ENCODE data around the gene REV1. TPM values are rescaled to one million over a fixed set of nuclear protein-coding genes. Genes with fewer than 3 reads are reported as not detected.

REV1 gene
- total RNA-seq, 1 experiment from 2014 or later, result 39.6 TPM

DNA sequence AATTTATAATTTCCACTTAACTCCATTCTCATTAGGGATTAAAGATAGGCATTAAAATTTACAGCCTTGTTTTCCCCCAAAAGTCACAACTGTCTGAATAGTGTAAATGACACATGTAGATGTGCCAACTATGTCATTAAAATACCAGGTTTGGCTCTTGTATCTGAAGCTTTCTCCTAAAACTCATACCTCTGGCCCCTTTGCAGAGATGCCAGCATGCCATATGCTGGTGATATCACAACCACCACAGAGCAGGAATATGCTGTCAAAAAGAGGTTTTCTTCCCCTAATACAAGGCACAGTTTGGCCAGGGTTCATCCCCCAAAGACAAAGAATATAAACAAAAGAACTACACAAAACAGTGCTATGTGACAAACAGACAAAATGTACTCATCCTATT, 65.4 kb downstream of the REV1 start:
- Mint-ChIP-seq H3K27me3 (ENCODE audit: insufficient read depth, unreplicated experiment) (no peaks in the 10 kb centered on the region), H3K36me3 (ENCODE audit: insufficient read depth, unreplicated experiment) (peaks cover 43% of the 10 kb centered on the region), H3K27ac (ENCODE audit: unreplicated experiment) (no peak overlapping the region), H3K9me3 (ENCODE audit: unreplicated experiment) (no peaks in the 10 kb centered on the region), H3K4me1 (ENCODE audit: low read depth, unreplicated experiment) (peaks cover 9% of the 10 kb centered on the region), H3K4me3 (ENCODE audit: unreplicated experiment) (no peak overlapping the region)
- H3K9me3 ChIP-seq, result no peaks in the 10 kb centered on the region
- H3K27me3 ChIP-seq (replicated peaks; ENCODE audit: control insufficient read depth, insufficient read depth, low read length), result no peaks in the 10 kb centered on the region
- H3K4me1 ChIP-seq, result no peaks in the 10 kb centered on the region
- peaks cover 5% of the 10 kb centered on the region; the same call in 1 of the 2 replicates for H3K36me3 ChIP-seq (ENCODE audit: control insufficient read depth, insufficient read depth, low read length)
- H3K4me3 ChIP-seq (ENCODE audit: low read depth, low read length), result no peak overlapping the region
- CTCF ChIA-PET, result no interaction called here
- no TSS peak for BruUV-seq (replicated peaks)
- intact Hi-C loops (cut with micrococcal nuclease; ENCODE audit: unreplicated experiment), result no loop called here
- TF ChIP-seq, protein P1, sequence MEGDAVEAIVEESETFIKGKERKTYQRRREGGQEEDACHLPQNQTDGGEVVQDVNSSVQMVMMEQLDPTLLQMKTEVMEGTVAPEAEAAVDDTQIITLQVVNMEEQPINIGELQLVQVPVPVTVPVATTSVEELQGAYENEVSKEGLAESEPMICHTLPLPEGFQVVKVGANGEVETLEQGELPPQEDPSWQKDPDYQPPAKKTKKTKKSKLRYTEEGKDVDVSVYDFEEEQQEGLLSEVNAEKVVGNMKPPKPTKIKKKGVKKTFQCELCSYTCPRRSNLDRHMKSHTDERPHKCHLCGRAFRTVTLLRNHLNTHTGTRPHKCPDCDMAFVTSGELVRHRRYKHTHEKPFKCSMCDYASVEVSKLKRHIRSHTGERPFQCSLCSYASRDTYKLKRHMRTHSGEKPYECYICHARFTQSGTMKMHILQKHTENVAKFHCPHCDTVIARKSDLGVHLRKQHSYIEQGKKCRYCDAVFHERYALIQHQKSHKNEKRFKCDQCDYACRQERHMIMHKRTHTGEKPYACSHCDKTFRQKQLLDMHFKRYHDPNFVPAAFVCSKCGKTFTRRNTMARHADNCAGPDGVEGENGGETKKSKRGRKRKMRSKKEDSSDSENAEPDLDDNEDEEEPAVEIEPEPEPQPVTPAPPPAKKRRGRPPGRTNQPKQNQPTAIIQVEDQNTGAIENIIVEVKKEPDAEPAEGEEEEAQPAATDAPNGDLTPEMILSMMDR (IDR thresholded peaks at IDR 0.05; ENCODE audit: insufficient read depth in 1 of 2, low read depth in 1 of 2, low read length in 1 of 2, severe bottlenecking in 1 of 2, unreplicated experiment in 1 of 2), result no peak
- POLR2A ChIA-PET, result no interaction called here
- no peak for DNase-seq

DNA sequence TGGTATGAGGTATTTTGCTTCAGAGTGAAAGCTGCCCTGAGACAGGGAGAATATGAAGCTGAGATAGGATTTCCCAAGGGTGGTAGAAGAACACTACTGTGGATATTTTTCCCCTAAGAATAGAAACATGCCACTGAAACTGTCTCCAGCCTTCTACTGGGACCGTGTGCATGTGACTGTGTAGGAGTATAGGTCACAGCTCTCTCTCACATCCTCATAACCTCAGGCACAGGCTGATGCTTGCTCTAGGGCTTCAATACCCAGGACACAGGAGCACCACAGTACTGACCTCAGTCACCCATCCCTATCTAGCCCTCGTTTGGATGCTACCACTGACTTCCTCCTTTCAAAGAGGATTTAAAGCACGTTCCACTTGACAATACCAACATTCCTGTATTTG, 67.2 kb downstream of the REV1 start:
- peaks cover 9% of the 10 kb centered on the region for H3K4me1 Mint-ChIP-seq (ENCODE audit: low read depth, unreplicated experiment)
- no peak overlapping the region for H3K4me3 ChIP-seq (ENCODE audit: low read depth, low read length)
- POLR2A ChIA-PET, result no interaction called here
- H3K4me1 ChIP-seq, result no peaks in the 10 kb centered on the region
- no peaks in the 10 kb centered on the region for H3K9me3 Mint-ChIP-seq (ENCODE audit: unreplicated experiment)
- no peak overlapping the region for H3K27ac Mint-ChIP-seq (ENCODE audit: unreplicated experiment)
- H3K36me3 Mint-ChIP-seq (ENCODE audit: insufficient read depth, unreplicated experiment), result peaks cover 48% of the 10 kb centered on the region
- BruUV-seq (replicated peaks), result no TSS peak
- no peaks in the 10 kb centered on the region for H3K27me3 Mint-ChIP-seq (ENCODE audit: insufficient read depth, unreplicated experiment)
- intact Hi-C loops (cut with micrococcal nuclease; ENCODE audit: unreplicated experiment), result no loop called here
- CTCF ChIA-PET, result no interaction called here
- no peaks in the 10 kb centered on the region for H3K9me3 ChIP-seq
- DNase-seq, result no peak
- H3K36me3 ChIP-seq (ENCODE audit: control insufficient read depth, insufficient read depth, low read length), result peaks cover 5% of the 10 kb centered on the region; the same call in 1 of the 2 replicates
- H3K4me3 Mint-ChIP-seq (ENCODE audit: unreplicated experiment), result no peak overlapping the region
- H3K27me3 ChIP-seq (replicated peaks; ENCODE audit: control insufficient read depth, insufficient read depth, low read length), result no peaks in the 10 kb centered on the region
- TF ChIP-seq, protein P1 (IDR thresholded peaks at IDR 0.05; ENCODE audit: insufficient read depth in 1 of 2, low read depth in 1 of 2, low read length in 1 of 2, severe bottlenecking in 1 of 2, unreplicated experiment in 1 of 2), result no peak

DNA sequence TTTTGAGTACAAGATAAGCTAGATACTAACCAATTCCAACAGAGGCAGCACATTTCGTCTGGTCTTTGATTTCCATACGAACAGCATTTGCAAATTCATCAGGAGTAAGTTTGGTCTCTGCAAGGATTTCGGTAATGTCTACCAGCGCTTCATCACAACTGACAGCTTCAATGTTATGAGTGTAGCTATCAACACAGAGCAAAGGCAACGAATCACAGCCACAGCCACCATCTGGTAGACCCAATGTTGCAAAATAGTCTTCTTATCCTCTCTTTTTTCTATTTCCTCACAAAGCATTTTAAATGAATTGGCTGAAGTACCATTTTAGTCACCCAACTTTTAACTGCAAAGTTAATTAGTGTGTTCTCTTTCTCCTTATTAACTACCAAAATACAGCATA, 68.3 kb downstream of the REV1 start:
- H3K27me3 ChIP-seq (replicated peaks; ENCODE audit: control insufficient read depth, insufficient read depth, low read length), result no peaks in the 10 kb centered on the region
- no TSS peak for BruUV-seq (replicated peaks)
- H3K27ac Mint-ChIP-seq (ENCODE audit: unreplicated experiment), result no peak overlapping the region
- peaks cover 9% of the 10 kb centered on the region for H3K4me1 Mint-ChIP-seq (ENCODE audit: low read depth, unreplicated experiment)
- H3K36me3 ChIP-seq (ENCODE audit: control insufficient read depth, insufficient read depth, low read length), result peaks cover 5% of the 10 kb centered on the region; the same call in 1 of the 2 replicates
- no peak overlapping the region for H3K4me3 ChIP-seq (ENCODE audit: low read depth, low read length)
- CTCF ChIA-PET, result no interaction called here
- peaks cover 47% of the 10 kb centered on the region for H3K36me3 Mint-ChIP-seq (ENCODE audit: insufficient read depth, unreplicated experiment)
- TF ChIP-seq, protein P1 (IDR thresholded peaks at IDR 0.05; ENCODE audit: insufficient read depth in 1 of 2, low read depth in 1 of 2, low read length in 1 of 2, severe bottlenecking in 1 of 2, unreplicated experiment in 1 of 2), result no peak
- H3K9me3 Mint-ChIP-seq (ENCODE audit: unreplicated experiment), result no peaks in the 10 kb centered on the region
- H3K4me3 Mint-ChIP-seq (ENCODE audit: unreplicated experiment), result no peak overlapping the region
- no peaks in the 10 kb centered on the region for H3K27me3 Mint-ChIP-seq (ENCODE audit: insufficient read depth, unreplicated experiment)
- no peaks in the 10 kb centered on the region for H3K4me1 ChIP-seq
- H3K9me3 ChIP-seq, result no peaks in the 10 kb centered on the region
- intact Hi-C loops (cut with micrococcal nuclease; ENCODE audit: unreplicated experiment), result no loop called here
- POLR2A ChIA-PET, result no interaction called here
- no peak for DNase-seq

Data from Caco-2 (cell line).